HFFc6 (cell line): ENCODE data around the gene NKAIN4. TPM values are rescaled to one million over a fixed set of nuclear protein-coding genes. Genes with fewer than 3 reads are reported as not detected.
A peak's percentile ranks its signal among the peaks of the same experiment; 100 is the strongest.

Experiments
- DNase-seq: peaks from one replicate; pipeline ENCODE4 v3.0.0-alpha.2; 2018
- H3K27ac Mint-ChIP-seq: 2 replicates; pipeline ENCODE4 v1.8.0; 2020; ENCODE audit warnings: mild to moderate bottlenecking, mixed read lengths
- H3K27me3 Mint-ChIP-seq: 2 replicates; pipeline ENCODE4 v1.8.0; 2021; ENCODE audit warnings: mild to moderate bottlenecking, moderate library complexity, mixed read lengths; ENCODE audit not compliant: insufficient read depth
- H3K36me3 Mint-ChIP-seq: 2 replicates; pipeline ENCODE4 v1.8.0; 2021; ENCODE audit warnings: low read depth, mixed read lengths
- H3K4me1 Mint-ChIP-seq: 2 replicates; pipeline ENCODE4 v1.8.0; 2020; ENCODE audit warnings: low read depth, mixed read lengths
- H3K4me3 Mint-ChIP-seq: 2 replicates; pipeline ENCODE4 v1.8.0; 2020; ENCODE audit warnings: mild to moderate bottlenecking, moderate library complexity, mixed read lengths
- H3K9me3 Mint-ChIP-seq: 2 replicates; pipeline ENCODE4 v1.8.0; 2020; ENCODE audit warnings: mild to moderate bottlenecking, mixed read lengths
- total RNA-seq, 6 experiments: library from RNA; stranded (reverse); fragmentation: NEBNext Ultra II Directional; extraction: Animal tissue kit (Norgen Biotek cat#: 25700); gene quantifications; 2 replicates in 1 of 6; 3 replicates in 5 of 6; pipeline ENCODE4 v1.2.3, GENCODE V29; 2021
- TF ChIP-seq, protein P1 (sequence below): fragments of 200-600 bp; sonication (generic); IDR thresholded peaks from 2 replicates; pipeline ENCODE4 v1.5.0; 2021; ENCODE audit warnings: antibody characterized with exemption, mild to moderate bottlenecking

Gene NKAIN4
- total RNA-seq, 6 experiments from 2014 or later: not detected

DNA sequence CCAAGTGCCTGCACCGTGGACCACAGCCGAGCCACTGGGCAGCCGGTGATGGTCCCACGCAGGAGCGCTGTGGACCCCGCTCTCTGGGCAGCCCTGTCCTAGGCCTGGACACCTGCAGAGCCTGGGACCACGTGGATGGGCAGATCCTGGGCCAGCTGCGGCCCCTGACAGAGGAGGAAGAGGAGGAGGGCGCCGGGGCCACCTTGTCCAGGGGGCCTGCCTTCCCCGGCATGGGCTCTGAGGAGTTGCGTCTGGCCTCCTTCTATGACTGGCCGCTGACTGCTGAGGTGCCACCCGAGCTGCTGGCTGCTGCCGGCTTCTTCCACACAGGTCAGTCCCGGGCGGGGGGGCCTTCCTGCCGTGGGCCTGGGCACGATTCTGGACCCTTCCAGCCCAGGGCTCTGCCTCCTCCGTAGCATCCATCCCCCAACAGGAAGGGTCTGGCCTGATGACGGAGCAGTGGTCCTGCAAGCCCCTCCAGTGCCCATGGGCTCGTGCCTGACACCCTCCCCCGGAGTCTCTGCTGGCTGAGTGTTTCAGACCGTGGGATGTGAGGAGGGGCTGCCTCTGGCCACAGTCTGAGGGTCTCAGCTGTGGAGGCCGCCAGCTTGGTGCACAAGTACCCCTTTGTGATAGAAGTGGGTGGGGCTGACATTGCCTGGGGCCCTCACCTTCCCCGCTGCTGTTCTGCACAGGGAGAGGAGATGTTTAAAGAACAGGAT is 18.0 kb downstream of the NKAIN4 start:
- Mint-ChIP-seq H3K4me1 (peaks cover 20% of the 10 kb centered on the region), H3K4me3 (no peak overlapping the region), H3K27me3 (peaks cover 6% of the 10 kb centered on the region), H3K36me3 (no peaks in the 10 kb centered on the region), H3K9me3 (no peaks in the 10 kb centered on the region), H3K27ac (no peak overlapping the region)
- TF ChIP-seq, protein P1, sequence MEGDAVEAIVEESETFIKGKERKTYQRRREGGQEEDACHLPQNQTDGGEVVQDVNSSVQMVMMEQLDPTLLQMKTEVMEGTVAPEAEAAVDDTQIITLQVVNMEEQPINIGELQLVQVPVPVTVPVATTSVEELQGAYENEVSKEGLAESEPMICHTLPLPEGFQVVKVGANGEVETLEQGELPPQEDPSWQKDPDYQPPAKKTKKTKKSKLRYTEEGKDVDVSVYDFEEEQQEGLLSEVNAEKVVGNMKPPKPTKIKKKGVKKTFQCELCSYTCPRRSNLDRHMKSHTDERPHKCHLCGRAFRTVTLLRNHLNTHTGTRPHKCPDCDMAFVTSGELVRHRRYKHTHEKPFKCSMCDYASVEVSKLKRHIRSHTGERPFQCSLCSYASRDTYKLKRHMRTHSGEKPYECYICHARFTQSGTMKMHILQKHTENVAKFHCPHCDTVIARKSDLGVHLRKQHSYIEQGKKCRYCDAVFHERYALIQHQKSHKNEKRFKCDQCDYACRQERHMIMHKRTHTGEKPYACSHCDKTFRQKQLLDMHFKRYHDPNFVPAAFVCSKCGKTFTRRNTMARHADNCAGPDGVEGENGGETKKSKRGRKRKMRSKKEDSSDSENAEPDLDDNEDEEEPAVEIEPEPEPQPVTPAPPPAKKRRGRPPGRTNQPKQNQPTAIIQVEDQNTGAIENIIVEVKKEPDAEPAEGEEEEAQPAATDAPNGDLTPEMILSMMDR: no peak
- no peak for DNase-seq

DNA sequence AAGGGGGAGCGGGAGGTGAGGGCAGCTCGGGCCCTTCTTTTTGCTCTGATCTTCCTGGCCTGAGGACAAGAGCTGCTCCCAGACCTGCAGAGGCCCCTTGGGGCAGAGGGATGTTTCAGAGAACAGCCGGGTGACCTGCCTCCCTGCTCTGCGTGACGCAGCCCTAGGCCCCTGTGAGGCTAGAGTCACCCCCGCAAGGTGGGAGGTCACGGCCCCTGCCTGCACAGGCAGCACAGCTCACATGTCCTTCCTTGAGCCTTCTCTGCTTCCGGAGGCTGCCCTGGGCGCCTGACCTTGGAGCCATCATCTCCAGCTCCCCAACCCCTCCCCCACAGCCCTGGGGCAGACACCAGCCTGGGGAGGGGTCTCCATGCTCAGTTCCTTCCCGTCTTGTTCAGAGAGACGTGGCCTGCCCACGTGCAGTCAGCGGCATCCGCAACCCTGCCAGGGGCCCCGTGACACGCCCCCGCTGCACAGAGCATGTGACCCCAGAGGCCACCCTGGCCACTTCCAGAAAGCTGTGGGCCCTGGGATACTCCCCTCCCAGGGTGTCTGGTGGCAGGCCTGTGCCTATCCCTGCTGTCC is 18.8 kb downstream of the NKAIN4 start, which contains the start of gene BIRC7:
BIRC7 (plus strand) TSS at position 507 of the 585 bp plus-strand sequence. CDS start 192 bp downstream, outside the sequence.
- TF ChIP-seq, protein P1: no peak

DNA sequence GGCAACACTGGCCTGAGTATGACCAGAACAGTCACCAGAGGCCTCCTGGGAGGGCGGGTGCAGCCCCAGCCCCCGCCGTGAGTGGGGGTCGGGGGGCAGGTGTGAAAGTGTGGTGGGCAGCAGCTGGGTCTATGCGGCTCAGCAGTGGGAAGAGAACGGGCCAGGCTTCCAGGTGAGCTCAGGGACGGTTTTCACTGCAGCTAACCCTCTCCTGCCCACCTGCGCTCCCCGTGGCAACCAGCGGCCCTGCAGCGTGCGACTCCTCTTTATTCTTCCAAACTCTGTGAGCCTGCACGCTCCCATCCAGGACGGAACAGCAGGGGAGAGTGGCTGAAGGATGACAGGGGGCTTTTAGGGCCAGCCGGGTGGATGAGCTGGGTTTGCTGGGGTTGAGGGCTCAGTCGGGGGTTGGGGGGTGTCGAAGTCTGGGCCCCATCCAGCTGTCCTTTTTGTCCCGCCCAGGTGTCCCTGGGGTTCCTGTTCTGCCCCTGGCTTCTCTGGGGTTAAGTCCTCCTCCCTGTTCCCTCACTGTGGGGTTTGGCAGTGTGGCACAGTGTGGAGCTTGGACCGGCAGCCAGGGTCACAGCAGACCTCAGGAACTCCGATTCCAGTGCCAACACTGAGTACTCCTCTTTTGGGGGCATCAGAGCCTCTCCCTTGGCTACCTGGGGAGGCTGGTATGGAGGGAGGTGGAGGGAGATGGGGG is 19.4 kb downstream of the NKAIN4 start:
- Mint-ChIP-seq H3K9me3 (no peaks in the 10 kb centered on the region), H3K27ac (no peak overlapping the region), H3K4me3 (no peak overlapping the region), H3K36me3 (no peaks in the 10 kb centered on the region), H3K27me3 (peaks cover 2% of the 10 kb centered on the region; the same call in 1 of the 2 replicates), H3K4me1 (peaks cover 34% of the 10 kb centered on the region)
- TF ChIP-seq, protein P1: peak; percentile 36; the same call in 1 of the 2 replicates
- DNase-seq: no peak

More for the DNA sequence above, 18.8 kb downstream of the NKAIN4 start, which contains the start of gene BIRC7:
- Mint-ChIP-seq H3K27ac (no peak within 1 kb of the TSS), H3K4me3 (no peak within 1 kb of the TSS), H3K9me3 (no peaks in the 10 kb centered on the region), H3K36me3 (no peaks in the 10 kb centered on the region), H3K4me1 (peaks cover 28% of the 10 kb centered on the region), H3K27me3 (peaks cover 4% of the 10 kb centered on the region)
- no peak for DNase-seq

DNA sequence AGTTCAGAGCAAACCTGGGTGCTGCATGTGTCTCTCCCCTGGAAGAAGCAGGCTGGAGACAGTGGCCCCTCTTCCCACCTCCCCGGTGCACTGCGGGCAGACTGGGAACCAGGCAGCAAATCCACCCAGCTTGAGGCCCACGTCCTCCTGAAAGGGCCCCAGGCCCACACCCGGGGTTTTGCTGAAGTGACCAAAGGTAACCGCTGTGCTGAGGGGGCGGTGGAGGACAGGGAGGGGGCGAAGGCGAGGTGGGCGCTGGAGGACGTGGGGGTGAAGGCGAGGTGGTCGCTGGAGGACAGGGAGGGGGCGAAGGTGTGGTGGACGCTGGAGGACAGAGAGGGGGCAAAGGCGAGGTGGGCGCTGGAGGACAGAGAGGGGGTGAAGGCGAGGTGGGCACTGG is 20.3 kb downstream of the NKAIN4 start:
- no peaks in the 10 kb centered on the region for H3K36me3 Mint-ChIP-seq
- no peak overlapping the region for H3K4me3 Mint-ChIP-seq
- TF ChIP-seq, protein P1: no peak
- DNase-seq: no peak
- no peaks in the 10 kb centered on the region; the same call in none of the 2 replicates for H3K27me3 Mint-ChIP-seq
- no peaks in the 10 kb centered on the region for H3K9me3 Mint-ChIP-seq
- no peak overlapping the region for H3K27ac Mint-ChIP-seq
- H3K4me1 Mint-ChIP-seq: peaks cover 35% of the 10 kb centered on the region

DNA sequence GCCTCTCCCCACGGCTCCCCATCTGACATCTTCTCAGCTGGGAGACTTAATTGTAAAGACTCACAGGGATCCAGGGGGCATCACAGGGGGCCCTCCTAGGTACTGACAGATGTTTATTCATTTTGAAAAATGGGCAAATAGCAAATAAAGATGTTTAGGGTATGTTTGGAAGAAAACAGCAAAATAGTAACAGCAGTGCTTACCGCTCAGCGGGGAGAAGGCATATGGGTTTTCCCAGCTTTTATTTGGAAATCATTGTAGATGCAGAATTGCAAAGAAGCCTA is 21.3 kb downstream of the NKAIN4 start:
- H3K27me3 Mint-ChIP-seq: peaks cover 5% of the 10 kb centered on the region
- peak overlapping the region; percentile 83 for H3K4me3 Mint-ChIP-seq
- peaks cover 35% of the 10 kb centered on the region for H3K4me1 Mint-ChIP-seq
- no peaks in the 10 kb centered on the region for H3K9me3 Mint-ChIP-seq
- DNase-seq: no peak
- TF ChIP-seq, protein P1: no peak
- no peaks in the 10 kb centered on the region for H3K36me3 Mint-ChIP-seq
- H3K27ac Mint-ChIP-seq: peak overlapping the region; percentile 91
